Measurements from ENCODE around the gene IGSF1.

IGSF1 gene

GRCh38 chrX:131226591-131226990 lies 62.5 kb downstream of the IGSF1 start:
- no peak overlapping the region for H3K4me3 ChIP-seq (ENCODE audit: low read depth, low read length)
- TF ChIP-seq, protein P1, sequence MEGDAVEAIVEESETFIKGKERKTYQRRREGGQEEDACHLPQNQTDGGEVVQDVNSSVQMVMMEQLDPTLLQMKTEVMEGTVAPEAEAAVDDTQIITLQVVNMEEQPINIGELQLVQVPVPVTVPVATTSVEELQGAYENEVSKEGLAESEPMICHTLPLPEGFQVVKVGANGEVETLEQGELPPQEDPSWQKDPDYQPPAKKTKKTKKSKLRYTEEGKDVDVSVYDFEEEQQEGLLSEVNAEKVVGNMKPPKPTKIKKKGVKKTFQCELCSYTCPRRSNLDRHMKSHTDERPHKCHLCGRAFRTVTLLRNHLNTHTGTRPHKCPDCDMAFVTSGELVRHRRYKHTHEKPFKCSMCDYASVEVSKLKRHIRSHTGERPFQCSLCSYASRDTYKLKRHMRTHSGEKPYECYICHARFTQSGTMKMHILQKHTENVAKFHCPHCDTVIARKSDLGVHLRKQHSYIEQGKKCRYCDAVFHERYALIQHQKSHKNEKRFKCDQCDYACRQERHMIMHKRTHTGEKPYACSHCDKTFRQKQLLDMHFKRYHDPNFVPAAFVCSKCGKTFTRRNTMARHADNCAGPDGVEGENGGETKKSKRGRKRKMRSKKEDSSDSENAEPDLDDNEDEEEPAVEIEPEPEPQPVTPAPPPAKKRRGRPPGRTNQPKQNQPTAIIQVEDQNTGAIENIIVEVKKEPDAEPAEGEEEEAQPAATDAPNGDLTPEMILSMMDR (IDR thresholded peaks at IDR 0.05; ENCODE audit: low read depth, low read length): no peak

- TF ChIP-seq, protein P1 (IDR thresholded peaks at IDR 0.05; ENCODE audit: low read depth, low read length): no peak
- no peak overlapping the region for H3K4me3 ChIP-seq (ENCODE audit: low read depth, low read length)
Measured at GRCh38 chrX:131225078-131225477, 64.0 kb downstream of the IGSF1 start.
